ENCODE data around the gene NAPG.

DNA sequence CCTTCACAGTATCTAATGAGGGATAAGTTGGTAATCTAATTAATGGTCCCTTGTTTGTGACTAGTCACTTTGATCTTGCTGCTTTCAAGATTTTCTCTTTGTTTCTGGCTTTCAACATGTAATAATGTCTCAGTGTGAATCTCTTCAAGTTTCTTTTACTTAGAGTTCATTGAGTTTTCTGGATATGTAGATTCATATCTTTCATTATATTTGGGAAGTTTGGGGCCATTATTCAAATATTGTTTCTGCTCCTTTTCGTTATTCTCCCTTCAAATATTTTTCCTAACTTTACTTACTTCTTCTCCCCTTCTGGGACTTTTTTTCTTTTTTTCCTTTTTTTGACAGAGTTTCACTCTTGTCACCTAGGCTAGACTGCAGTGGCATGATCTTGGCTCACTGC is 21.1 kb upstream of the NAPG start:
- TF ChIP-seq, protein P1, sequence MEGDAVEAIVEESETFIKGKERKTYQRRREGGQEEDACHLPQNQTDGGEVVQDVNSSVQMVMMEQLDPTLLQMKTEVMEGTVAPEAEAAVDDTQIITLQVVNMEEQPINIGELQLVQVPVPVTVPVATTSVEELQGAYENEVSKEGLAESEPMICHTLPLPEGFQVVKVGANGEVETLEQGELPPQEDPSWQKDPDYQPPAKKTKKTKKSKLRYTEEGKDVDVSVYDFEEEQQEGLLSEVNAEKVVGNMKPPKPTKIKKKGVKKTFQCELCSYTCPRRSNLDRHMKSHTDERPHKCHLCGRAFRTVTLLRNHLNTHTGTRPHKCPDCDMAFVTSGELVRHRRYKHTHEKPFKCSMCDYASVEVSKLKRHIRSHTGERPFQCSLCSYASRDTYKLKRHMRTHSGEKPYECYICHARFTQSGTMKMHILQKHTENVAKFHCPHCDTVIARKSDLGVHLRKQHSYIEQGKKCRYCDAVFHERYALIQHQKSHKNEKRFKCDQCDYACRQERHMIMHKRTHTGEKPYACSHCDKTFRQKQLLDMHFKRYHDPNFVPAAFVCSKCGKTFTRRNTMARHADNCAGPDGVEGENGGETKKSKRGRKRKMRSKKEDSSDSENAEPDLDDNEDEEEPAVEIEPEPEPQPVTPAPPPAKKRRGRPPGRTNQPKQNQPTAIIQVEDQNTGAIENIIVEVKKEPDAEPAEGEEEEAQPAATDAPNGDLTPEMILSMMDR (conservative IDR thresholded peaks at IDR 0.05 in 1 of 2, IDR thresholded peaks at IDR 0.05 in 1 of 2; ENCODE audit: extremely low read depth in 1 of 2, insufficient read depth in 1 of 2, low read depth in 1 of 2, low read length in 2 of 2) = no peak
- TF ChIP-seq EZH2 (IDR thresholded peaks at IDR 0.05; ENCODE audit: borderline replicate concordance, low read length) = no peak
